K562 (cell line): ENCODE data around the gene BLCAP.

Experiments
- CTCF ChIP-seq, 3 experiments: IDR thresholded peaks in 2 of 3; conservative IDR thresholded peaks in 1 of 3; 2 replicates each; pipeline ENCODE4 v1.5.1; 2011 to 2012; ENCODE audit warnings: low read length in 3 of 3, mild to moderate bottlenecking in 3 of 3, control low read depth in 2 of 3, improper control_type of control experiment in 1 of 3, inconsistent platforms in 1 of 3, low read depth in 1 of 3, mixed read lengths in 1 of 3, moderate library complexity in 1 of 3; ENCODE audit not compliant: insufficient read depth in 2 of 3
- ERF ChIP-seq: fragments of 450-650 bp; formaldehyde crosslinking; IDR thresholded peaks from 2 replicates; pipeline ENCODE4 v1.4.0; 2020; ENCODE audit warnings: mild to moderate bottlenecking, mixed read lengths
- MLX ChIP-seq, 2 experiments: fragments of 450-650 bp in 1 of 2; sonication (generic) in 1 of 2; formaldehyde crosslinking; conservative IDR thresholded peaks; 2 replicates each; pipeline versions ENCODE4 v1.4.0 to v1.8.1; 2020 to 2022; ENCODE audit warnings: mild to moderate bottlenecking in 1 of 2, missing genetic modification reagents in 1 of 2
- NFYB ChIP-seq: IDR thresholded peaks from 2 replicates; pipeline ENCODE4 v1.6.1; 2011; ENCODE audit warnings: mild to moderate bottlenecking, moderate library complexity; ENCODE audit not compliant: insufficient read length; ENCODE audit errors: extremely low read depth
- PATZ1 ChIP-seq: fragments of 250-450 bp; sonication (Bioruptor Pico); IDR thresholded peaks from 2 replicates; pipeline ENCODE4 v1.5.0; 2020; ENCODE audit warnings: mild to moderate bottlenecking, borderline replicate concordance
- RFX5 ChIP-seq: IDR thresholded peaks from 2 replicates; pipeline ENCODE4 v1.6.1; 2011; ENCODE audit warnings: low read depth, mild to moderate bottlenecking, improper control_type of control experiment, low read length
- SIN3A ChIP-seq, 2 experiments: fragments of 150-350 bp in 1 of 2; IDR thresholded peaks; 2 replicates each; pipeline ENCODE4 v1.6.1; 2011 to 2016; ENCODE audit warnings: borderline replicate concordance in 2 of 2, low read depth in 2 of 2, low read length in 2 of 2, mild to moderate bottlenecking in 2 of 2, moderate library complexity in 2 of 2; ENCODE audit not compliant: control insufficient read depth in 1 of 2
- SRF ChIP-seq, 2 experiments: fragments of 250-450, 450-650 bp in 1 of 2; sonication (Bioruptor Pico) in 1 of 2; sonication (generic) in 1 of 2; formaldehyde crosslinking; IDR thresholded peaks; 2 replicates each; pipeline versions ENCODE4 v1.5.0 to v1.5.1; 2020 to 2022; ENCODE audit warnings: mild to moderate bottlenecking in 1 of 2, missing genetic modification reagents in 1 of 2
- TF ChIP-seq, protein P1 (sequence below): IDR thresholded peaks from 3 replicates; pipeline ENCODE4 v1.6.1; 2011; ENCODE audit warnings: borderline replicate concordance, mild to moderate bottlenecking; ENCODE audit not compliant: insufficient read length, insufficient read depth
- TF ChIP-seq, protein P2 (sequence below): IDR thresholded peaks from 2 replicates; pipeline ENCODE4 v1.6.1; 2016; ENCODE audit warnings: missing genetic modification characterization, missing compliant biosample characterization

DNA sequence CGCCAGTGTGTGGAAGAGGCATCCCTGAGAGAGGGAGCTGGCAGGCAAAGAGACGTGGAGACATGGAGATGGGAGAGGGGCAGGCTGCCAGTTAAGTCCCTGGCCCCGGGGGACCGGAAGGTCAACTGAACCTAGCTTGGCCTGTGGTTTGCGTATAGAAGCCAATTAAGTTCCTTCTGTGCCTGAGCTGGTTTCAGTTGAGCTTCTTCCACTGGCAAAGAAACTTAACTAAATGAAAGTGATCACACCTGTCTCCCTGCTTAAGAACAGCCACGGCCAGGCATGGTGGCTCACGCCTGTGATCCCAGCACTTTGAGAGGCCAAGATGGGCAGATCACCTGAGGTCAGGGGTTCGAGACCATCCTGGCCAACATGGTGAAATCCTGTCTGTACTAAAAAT lies 33.4 kb downstream of the BLCAP start:
- TF ChIP-seq, protein P1, sequence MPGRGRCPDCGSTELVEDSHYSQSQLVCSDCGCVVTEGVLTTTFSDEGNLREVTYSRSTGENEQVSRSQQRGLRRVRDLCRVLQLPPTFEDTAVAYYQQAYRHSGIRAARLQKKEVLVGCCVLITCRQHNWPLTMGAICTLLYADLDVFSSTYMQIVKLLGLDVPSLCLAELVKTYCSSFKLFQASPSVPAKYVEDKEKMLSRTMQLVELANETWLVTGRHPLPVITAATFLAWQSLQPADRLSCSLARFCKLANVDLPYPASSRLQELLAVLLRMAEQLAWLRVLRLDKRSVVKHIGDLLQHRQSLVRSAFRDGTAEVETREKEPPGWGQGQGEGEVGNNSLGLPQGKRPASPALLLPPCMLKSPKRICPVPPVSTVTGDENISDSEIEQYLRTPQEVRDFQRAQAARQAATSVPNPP = no peak
- TF ChIP-seq NFYB = no peak
- no peak for TF ChIP-seq SIN3A (IDR thresholded peaks at IDR 0.05; ENCODE audit: borderline replicate concordance in 2 of 2, control insufficient read depth in 1 of 2, low read depth in 2 of 2, low read length in 2 of 2)
- TF ChIP-seq, protein P2, sequence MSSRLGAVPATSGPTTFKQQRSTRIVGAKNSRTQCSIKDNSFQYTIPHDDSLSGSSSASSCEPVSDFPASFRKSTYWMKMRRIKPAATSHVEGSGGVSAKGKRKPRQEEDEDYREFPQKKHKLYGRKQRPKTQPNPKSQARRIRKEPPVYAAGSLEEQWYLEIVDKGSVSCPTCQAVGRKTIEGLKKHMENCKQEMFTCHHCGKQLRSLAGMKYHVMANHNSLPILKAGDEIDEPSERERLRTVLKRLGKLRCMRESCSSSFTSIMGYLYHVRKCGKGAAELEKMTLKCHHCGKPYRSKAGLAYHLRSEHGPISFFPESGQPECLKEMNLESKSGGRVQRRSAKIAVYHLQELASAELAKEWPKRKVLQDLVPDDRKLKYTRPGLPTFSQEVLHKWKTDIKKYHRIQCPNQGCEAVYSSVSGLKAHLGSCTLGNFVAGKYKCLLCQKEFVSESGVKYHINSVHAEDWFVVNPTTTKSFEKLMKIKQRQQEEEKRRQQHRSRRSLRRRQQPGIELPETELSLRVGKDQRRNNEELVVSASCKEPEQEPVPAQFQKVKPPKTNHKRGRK = no peak
- no peak for TF ChIP-seq MLX (CRISPR knock-in tag; conservative IDR thresholded peaks at IDR 0.05)
- no peak for TF ChIP-seq CTCF (IDR thresholded peaks at IDR 0.05 in 2 of 3, conservative IDR thresholded peaks at IDR 0.05 in 1 of 3; ENCODE audit: insufficient read depth in 2 of 3, low read depth in 1 of 3, low read length in 3 of 3)
- TF ChIP-seq ERF (CRISPR knock-in tag) = no peak
- TF ChIP-seq RFX5 = no peak
- no peak for TF ChIP-seq PATZ1 (CRISPR knock-in tag)
- no peak for TF ChIP-seq SRF (CRISPR knock-in tag; IDR thresholded peaks at IDR 0.05)
